HepG2 (cell line): ENCODE data around the gene DHX16. TPM values are rescaled to one million over a fixed set of nuclear protein-coding genes. Genes with fewer than 3 reads are reported as not detected.

Source experiments
- ATAD3A ChIP-seq: sonication (generic); formaldehyde crosslinking; IDR thresholded peaks from 2 replicates; pipeline ENCODE4 v1.4.0; 2020; ENCODE audit warnings: missing genetic modification reagents
- CCDC6 ChIP-seq: sonication (generic); formaldehyde crosslinking; IDR thresholded peaks from 2 replicates; pipeline ENCODE4 v1.8.1; 2022; ENCODE audit warnings: mild to moderate bottlenecking, missing genetic modification reagents, moderate library complexity
- CENPT ChIP-seq: sonication (generic); formaldehyde crosslinking; IDR thresholded peaks from 2 replicates; pipeline ENCODE4 v1.8.0; 2022; ENCODE audit warnings: low read depth, mild to moderate bottlenecking, moderate library complexity, missing genetic modification reagents
- ETV6 ChIP-seq: sonication (generic); formaldehyde crosslinking; conservative IDR thresholded peaks from 2 replicates; pipeline ENCODE4 v1.4.0; 2020; ENCODE audit warnings: missing genetic modification reagents
- FOSL1 ChIP-seq: sonication (generic); formaldehyde crosslinking; IDR thresholded peaks from 2 replicates; pipeline ENCODE4 v1.9.0; 2021; ENCODE audit warnings: missing genetic modification reagents, borderline replicate concordance
- KDM5A ChIP-seq: fragments of 200-600 bp; sonication (generic); IDR thresholded peaks from 2 replicates; pipeline ENCODE4 v1.7.0; 2018; ENCODE audit warnings: antibody characterized with exemption, mild to moderate bottlenecking, low read length, borderline replicate concordance
- KLF11 ChIP-seq: IDR thresholded peaks from 2 replicates; pipeline ENCODE4 v1.6.1; 2016; ENCODE audit warnings: missing compliant biosample characterization
- LCORL ChIP-seq, 2 experiments: fragments of 450-650 bp in 1 of 2; sonication (generic) in 1 of 2; formaldehyde crosslinking in 1 of 2; IDR thresholded peaks; 2 replicates each; pipeline versions ENCODE4 v1.5.0 to v1.6.1; 2017 to 2020; ENCODE audit warnings: antibody characterized with exemption in 1 of 2, missing genetic modification reagents in 1 of 2
- PAXIP1 ChIP-seq: sonication (generic); formaldehyde crosslinking; conservative IDR thresholded peaks from 2 replicates; pipeline ENCODE4 v1.4.0; 2020; ENCODE audit warnings: mild to moderate bottlenecking, missing genetic modification reagents, moderate library complexity
- ZNF281 ChIP-seq: sonication (generic); formaldehyde crosslinking; IDR thresholded peaks from 2 replicates; pipeline ENCODE4 v1.4.0; 2020; ENCODE audit warnings: missing genetic modification reagents, borderline replicate concordance
- ZNF30 ChIP-seq: sonication (generic); formaldehyde crosslinking; IDR thresholded peaks from 2 replicates; pipeline ENCODE4 v1.5.0; 2020; ENCODE audit warnings: mild to moderate bottlenecking, missing genetic modification reagents
- ZNF331 ChIP-seq: sonication (generic); formaldehyde crosslinking; IDR thresholded peaks from 2 replicates; pipeline ENCODE4 v1.4.0; 2020; ENCODE audit warnings: missing genetic modification reagents
- ZNF598 ChIP-seq: sonication (generic); formaldehyde crosslinking; IDR thresholded peaks from 2 replicates; pipeline ENCODE4 v1.5.1; 2020; ENCODE audit warnings: mild to moderate bottlenecking, missing genetic modification reagents, borderline replicate concordance
- polyA plus RNA-seq, 8 experiments: library from polyadenylated mRNA; depleted of rRNA in 3 of 8; stranded (reverse) in 7 of 8; unstranded in 1 of 8; fragments of >200 nt; fragmentation: Illumina TruSeq in 4 of 8; extraction: Trizol in 4 of 8; gene quantifications; 2 replicates each; pipeline versions ENCODE4 v1.2.1 to v1.2.3, GENCODE V29; 2011 to 2016; ENCODE audit warnings: low read depth in 4 of 8, missing spikeins in 1 of 8, mixed read lengths in 1 of 8; ENCODE audit not compliant: insufficient read depth in 1 of 8
- total RNA-seq, 5 experiments: library from RNA; depleted of rRNA; stranded (reverse); fragments of >200 nt; fragmentation: Illumina TruSeq; extraction: Trizol; gene quantifications; 2 replicates each; pipeline ENCODE4 v1.2.3, GENCODE V29; 2016; ENCODE audit warnings: low read depth in 1 of 5
- TF ChIP-seq, protein P1 (sequence below): sonication (generic); formaldehyde crosslinking; IDR thresholded peaks from 2 replicates; pipeline ENCODE4 v1.4.0; 2020; ENCODE audit warnings: missing genetic modification reagents, borderline replicate concordance
- TF ChIP-seq, protein P2 (sequence below): sonication (generic); formaldehyde crosslinking; conservative IDR thresholded peaks from 2 replicates; pipeline ENCODE4 v1.8.1; 2023; ENCODE audit warnings: missing genetic modification reagents
- TF ChIP-seq, protein P3 (sequence below): sonication (generic); formaldehyde crosslinking; IDR thresholded peaks from 2 replicates; pipeline ENCODE4 v1.4.0; 2020; ENCODE audit warnings: mild to moderate bottlenecking, missing genetic modification reagents

DHX16 gene
- total and polyA plus RNA-seq, 2 of the 13 experiments (the other 11 are each of a cell fraction or from before 2014, with no cell fraction given), result 57.0 to 58.5 TPM

DNA sequence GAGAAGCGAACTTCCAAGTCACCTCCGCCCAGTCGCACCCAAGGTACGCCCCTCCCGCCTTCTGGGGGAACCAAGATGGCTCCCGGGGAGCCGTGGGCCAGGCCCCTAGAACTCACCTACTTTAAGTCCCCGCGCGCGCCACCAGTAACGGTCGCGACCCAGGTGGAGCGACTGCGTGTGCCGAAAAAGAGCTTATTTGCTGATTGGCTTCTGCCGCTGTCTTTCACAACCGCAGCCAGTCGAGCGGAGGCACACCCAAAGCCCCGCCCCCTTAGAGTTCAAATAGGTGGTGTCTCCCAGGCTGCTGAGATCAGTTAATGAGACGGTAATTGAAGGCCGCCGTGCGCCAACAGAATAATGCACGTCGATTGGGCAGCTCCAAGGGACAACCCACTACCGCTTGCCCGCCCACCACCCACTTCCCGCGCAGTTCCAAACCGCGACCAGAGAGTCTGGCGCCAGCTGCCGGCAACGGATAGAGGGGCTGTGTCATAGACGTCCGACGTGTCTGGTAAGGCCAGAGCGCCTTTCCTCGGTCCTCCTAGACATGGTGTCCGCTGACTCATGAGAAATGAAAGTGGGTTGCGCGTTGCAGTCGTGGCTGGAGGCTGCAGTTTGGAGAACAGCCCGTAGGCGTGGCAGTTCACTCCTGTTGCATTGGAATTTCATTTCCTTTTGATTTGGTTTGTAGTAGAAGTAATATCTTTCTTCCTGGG, 44.5 kb upstream of the DHX16 start, which contains the start of gene MDC1 (continued):
- TF ChIP-seq ZNF331 (CRISPR knock-in tag) (peak; percentile 98), KLF11 (CRISPR knock-in tag) (peak; percentile 83; the same call in 1 of the 2 replicates), KDM5A (peak; percentile 48; the same call in 1 of the 2 replicates), CENPT (CRISPR knock-in tag) (peak; percentile 87; the same call in 1 of the 2 replicates), FOSL1 (no peak), ZNF30 (no peak), PAXIP1 (peak; percentile 78), CCDC6 (CRISPR knock-in tag) (peak; percentile 98), ZNF281 (CRISPR knock-in tag) (peak; percentile 53; the same call in 1 of the 2 replicates), ATAD3A (CRISPR knock-in tag) (peak; percentile 24; the same call in 1 of the 2 replicates), ZNF598 (CRISPR knock-in tag) (peak; percentile 89), LCORL (IDR thresholded peaks at IDR 0.05) (no peak), LCORL (CRISPR knock-in tag; IDR thresholded peaks at IDR 0.05) (peak; percentile 57), ETV6 (CRISPR knock-in tag) (peak; percentile 81; the same call in 1 of the 2 replicates)
- TF ChIP-seq, protein P1, sequence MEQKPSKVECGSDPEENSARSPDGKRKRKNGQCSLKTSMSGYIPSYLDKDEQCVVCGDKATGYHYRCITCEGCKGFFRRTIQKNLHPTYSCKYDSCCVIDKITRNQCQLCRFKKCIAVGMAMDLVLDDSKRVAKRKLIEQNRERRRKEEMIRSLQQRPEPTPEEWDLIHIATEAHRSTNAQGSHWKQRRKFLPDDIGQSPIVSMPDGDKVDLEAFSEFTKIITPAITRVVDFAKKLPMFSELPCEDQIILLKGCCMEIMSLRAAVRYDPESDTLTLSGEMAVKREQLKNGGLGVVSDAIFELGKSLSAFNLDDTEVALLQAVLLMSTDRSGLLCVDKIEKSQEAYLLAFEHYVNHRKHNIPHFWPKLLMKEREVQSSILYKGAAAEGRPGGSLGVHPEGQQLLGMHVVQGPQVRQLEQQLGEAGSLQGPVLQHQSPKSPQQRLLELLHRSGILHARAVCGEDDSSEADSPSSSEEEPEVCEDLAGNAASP (CRISPR knock-in tag), result peak; percentile 83
- TF ChIP-seq, protein P2, sequence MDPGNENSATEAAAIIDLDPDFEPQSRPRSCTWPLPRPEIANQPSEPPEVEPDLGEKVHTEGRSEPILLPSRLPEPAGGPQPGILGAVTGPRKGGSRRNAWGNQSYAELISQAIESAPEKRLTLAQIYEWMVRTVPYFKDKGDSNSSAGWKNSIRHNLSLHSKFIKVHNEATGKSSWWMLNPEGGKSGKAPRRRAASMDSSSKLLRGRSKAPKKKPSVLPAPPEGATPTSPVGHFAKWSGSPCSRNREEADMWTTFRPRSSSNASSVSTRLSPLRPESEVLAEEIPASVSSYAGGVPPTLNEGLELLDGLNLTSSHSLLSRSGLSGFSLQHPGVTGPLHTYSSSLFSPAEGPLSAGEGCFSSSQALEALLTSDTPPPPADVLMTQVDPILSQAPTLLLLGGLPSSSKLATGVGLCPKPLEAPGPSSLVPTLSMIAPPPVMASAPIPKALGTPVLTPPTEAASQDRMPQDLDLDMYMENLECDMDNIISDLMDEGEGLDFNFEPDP, result no peak
- TF ChIP-seq, protein P3, sequence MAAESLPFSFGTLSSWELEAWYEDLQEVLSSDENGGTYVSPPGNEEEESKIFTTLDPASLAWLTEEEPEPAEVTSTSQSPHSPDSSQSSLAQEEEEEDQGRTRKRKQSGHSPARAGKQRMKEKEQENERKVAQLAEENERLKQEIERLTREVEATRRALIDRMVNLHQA (CRISPR knock-in tag), result peak; percentile 69; the same call in 1 of the 2 replicates
